ENCODE measurements around the gene ANO9.
"Not testable (repeated sequence)": the region's sequence is repeated elsewhere in the genome, so short reads cannot be mapped to it uniquely, and the experiment has no call there.

ANO9 gene

DNA sequence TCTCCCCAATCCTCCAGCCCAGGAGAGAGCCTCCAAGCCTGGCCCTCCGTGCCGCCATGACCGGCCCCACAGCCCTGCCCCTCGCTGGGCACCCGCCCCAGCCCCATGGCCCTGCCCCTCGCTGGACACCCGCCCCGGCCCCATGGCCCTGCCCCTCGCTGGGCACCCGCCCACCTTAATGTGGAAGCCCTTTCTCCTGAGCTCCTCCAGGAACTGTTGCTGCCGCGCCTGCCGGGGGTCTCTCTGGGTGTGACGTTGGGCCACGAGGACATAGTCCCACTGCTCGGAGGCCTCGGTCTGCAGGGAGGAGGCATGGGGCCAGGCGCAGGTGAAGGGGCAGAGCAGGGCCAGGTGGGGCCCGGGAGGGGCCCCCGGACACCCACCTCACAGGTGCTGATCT lies 8.2 kb downstream of the ANO9 start:
- DNase-seq, result no peak

DNA sequence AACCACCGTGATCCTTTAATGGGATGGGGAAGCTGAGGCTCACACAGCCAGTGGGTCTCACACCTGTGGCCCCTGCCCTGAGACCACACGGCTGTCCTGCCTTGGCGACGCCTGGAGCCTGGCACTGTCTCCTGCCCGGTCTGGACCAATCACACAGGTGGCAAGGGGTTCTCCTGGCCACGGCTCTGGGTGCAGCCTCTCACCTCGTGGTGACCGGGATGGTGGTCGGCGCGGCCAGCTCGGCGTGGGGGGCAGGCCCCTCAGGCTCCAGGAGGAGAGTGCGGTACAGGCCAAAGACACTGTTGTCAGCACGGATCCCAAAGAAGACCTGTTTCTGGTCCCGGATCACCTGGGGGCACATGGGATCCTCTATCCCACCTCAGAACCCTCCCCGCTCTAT lies 8.7 kb downstream of the ANO9 start:
- no peak for DNase-seq

- DNase-seq, result no peak
Observed at GRCh38 chr11:432501-433100, 9.2 kb downstream of the ANO9 start.

DNA sequence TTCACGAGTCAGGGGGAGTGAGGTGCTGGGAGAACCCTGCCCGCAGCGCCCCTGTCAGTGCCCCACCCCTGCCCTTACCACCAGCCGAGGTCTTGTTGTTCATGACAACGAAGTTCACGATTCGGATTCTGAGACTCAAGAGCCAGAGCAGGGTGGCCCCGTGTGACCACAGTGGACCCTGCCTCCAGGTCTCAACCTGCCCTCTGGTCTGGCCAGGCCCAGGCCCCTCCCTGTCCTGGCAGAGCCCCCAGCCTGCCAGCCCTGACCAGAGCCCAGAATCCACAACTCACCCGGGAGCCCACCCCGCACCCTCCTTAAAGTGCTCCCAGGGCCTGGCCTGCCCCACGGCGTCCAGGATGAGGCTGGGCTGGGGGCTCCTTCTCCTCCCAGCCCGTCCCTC lies 9.9 kb downstream of the ANO9 start:
- no peak for DNase-seq

GRCh38 chr11:429931-430456 lies 11.8 kb downstream of the ANO9 start:
- DNase-seq, result no peak

DNA sequence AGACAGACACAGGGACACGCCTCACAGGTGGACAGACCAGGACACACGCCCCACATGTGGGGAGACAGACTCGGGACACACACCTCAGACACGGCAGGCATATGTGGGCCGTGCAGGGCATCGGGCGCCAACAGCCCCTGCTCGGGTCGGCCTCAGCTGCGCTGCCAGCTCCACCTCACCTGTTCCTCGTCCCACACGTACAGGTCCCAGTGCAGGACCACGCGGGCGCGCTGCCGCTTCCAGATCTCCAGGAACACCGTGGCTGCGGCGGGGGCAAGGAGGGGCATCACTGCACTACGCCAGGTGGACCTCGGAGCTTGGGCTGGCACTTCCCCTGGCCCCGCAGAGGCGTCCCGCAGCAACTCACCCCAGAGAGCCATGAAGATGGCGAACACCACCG lies 12.4 kb downstream of the ANO9 start:
- DNase-seq, result no peak

DNA sequence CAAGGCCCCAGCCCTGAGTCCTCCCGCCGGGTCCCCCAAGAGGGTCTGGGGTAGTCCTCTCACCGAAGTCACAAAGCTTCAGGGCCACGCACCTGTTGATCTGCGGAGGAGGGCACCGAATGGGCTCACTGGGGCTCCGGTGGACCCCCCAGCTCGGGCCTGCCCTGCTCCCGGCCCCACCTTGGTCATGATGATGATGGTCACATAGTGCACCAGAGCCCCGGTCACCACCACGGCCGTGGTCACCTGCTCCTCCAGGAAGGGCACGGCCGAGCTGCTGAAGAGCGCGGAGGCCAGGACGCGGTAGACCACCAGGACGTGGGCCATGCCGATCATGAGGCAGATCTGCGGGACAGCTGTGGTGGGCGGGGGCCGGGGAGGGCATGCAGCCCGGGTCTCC lies 13.5 kb downstream of the ANO9 start:
- no peak for DNase-seq

- no peak for DNase-seq
Observed at GRCh38 chr11:426851-427250, 15.0 kb downstream of the ANO9 start.

DNA sequence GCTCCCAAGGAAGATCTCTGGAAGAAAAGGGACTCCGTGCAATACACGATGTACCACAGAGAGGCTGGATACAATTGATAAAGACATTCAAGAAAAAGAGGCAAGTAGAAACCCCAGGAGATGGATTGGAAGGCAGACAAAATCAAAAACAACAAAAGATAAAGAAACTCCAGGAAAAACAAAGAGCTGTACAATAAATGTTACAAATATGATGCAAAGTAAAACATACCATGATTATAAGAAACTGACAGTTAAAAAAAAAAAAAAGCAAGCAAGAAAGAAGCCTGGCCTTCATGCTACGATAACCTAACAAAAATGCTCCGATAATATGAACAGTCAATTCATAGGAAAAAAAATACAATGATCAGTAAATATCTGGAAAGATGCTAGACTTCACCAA lies 16.5 kb downstream of the ANO9 start:
- DNase-seq, result no peak

DNA sequence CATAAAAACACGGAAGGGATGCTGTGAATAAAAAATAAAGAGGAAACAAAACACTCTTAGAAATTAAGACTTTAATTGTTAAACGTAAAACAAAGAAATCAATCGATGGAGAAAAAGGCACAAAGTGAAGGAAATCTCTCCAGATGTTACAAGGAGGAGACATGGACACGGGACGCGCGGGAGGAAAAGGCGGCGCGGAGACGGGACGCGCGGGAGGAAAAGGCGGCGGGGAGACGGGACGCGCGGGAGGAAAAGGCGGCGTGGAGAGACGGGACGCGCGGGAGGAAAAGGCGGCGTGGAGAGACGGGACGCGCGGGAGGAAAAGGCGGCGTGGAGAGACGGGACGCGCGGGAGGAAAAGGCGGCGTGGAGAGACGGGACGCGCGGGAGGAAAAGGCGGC lies 17.0 kb downstream of the ANO9 start:
- DNase-seq, result not testable (repeated sequence)

GRCh38 chr11:424232-424631 lies 17.6 kb downstream of the ANO9 start:
- DNase-seq, result no peak

GRCh38 chr11:422249-422656 lies 19.6 kb downstream of the ANO9 start:
- DNase-seq, result no peak

DNA sequence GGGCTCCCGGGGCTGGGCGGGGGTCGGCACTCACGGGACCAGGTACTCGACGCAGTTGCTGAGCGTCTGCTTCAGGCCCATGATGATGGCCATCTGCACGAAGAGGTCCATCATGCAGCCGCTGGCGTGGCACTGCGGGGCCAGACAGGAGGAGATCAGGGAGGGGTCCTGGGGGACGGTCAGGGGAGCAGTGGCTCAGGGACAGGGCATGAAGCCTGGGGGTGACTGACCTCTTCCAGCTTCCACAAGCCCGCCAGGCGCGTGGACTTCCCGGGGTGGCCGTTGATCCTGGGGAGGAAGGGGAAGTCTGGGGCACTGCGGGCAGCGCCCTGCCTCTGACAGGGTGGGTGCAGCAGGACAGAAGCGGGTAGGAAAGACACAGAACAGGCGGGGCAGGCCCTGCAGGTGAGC lies 20.9 kb downstream of the ANO9 start:
- DNase-seq, result peak; percentile 48

DNA sequence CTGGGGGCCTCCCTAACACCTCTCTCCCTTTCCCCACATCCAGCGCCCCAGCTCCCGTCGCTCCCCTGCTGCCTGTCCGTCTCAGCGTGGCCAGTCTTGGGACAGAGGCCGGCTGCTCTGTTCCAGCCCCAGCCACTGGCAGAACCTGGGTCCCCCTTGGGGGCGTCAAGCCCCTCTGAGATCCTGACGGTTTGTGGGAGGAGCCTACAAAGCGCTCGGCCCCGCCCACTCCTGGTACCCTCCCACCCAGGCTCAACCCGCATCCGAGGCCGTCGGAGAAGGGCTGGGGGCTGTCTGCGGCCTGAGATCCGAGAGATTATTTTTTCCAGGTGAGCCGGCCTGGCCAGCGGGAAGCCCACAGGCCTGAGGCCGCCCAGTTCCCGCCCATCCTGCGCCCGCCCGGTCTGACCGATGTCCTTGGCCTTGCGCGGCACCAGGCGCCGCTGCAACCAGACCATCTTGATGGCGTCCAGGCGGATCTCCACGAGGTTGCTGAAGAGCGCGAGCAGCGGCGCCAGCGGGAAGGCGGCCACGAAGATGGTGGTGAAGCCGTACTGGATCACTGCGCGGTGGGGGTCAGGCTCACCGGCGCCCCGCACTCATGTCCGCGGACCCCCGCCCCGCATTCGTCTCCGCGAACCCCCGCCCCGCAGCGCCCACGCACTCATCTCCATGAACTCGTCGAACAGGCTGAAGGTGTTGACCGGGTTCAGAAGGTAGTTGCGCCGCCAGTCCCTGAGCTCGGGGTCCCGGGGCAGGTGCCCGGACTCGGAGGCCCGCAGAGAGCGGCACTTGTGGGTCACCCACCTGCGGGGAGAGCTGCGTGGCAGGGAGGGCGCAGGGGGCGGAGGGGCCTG lies 21.5 kb downstream of the ANO9 start:
- DNase-seq, result peak; percentile 48

DNA sequence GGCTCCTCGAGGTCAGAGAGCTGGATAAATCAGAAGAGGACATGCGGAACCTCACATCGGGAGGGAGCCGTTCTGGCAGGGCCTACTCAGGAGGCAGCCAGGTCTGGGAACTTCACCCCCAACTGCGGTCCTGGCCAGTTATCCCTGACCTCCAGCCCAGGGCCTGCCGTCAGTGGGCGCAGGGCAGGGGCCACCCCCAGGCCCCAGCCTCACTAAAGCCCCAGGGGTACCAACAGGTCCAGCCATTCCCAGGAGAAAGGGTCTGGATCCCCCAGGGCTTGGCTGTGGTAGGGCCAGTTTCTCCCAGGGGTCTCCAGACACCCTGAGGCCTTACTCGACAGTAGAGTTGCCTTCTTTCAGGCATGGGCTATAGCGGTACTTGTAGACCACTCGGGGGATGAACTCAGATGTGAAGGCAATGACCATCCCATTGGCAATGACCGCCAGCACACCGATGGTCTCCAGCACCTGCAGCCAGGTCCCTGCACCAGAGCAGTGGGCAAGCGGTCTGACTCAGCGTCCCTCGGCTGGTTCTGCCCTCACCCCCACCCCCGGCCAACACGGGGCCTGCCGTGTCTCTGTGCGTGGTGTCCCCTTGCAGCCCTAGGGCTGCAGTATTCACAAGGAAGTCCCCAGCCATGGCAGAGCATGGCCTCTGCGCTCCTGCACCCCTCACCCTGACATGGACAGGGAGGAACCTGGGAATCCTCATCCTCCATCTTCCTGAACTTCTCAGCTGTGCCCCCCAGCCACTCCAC lies 22.4 kb downstream of the ANO9 start:
- DNase-seq, result no peak

- DNase-seq, result no peak
Observed at GRCh38 chr11:418343-419247, 23.2 kb downstream of the ANO9 start.

- no peak for DNase-seq
Observed at GRCh38 chr11:417652-418342, 24.0 kb downstream of the ANO9 start.

DNA sequence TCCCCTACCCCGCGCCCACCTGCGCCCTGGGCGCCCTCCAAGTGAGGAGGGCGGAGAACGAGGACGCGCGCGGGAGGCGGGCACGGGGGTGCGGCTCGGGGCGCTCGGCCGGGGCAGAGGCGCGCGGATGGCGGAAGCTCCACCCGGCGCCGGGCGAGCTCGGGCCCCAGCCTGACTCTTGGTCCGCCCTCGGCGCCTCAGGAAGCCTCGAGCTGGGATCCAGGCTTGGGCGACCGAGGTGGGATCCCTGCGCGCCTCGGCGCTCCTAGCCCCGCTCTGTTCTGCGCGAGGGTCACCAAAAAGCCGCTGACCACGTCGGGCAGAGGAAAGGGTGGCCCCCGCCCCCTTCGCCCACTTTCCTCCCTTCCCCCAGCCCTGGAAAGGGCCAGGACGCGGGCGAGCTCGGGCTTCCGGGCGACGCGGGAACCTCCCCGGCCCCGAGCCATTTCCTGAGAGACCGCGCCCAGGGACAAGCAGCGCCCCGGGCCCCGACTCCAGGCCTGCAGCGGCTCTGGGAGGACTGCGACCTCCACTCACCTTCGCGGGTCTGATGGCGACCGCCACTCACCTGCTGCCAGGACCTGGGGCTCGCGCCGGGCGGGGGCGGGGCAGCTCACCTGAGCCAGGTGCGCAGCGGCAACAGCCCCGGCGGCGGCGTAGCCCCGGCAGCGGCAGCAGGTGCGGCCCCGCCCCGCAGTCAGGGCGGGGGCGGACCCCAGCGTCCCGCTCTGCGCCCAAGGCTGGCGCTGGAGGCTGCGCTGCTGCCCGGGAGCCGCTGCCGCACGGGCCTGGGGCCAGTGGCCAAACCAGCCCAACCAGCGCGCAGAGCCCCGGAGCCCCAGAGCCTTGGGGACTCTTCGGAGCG lies 24.8 kb downstream of the ANO9 start:
- no peak for DNase-seq

GRCh38 chr11:416051-416756 lies 25.6 kb downstream of the ANO9 start:
- DNase-seq, result no peak

DNA sequence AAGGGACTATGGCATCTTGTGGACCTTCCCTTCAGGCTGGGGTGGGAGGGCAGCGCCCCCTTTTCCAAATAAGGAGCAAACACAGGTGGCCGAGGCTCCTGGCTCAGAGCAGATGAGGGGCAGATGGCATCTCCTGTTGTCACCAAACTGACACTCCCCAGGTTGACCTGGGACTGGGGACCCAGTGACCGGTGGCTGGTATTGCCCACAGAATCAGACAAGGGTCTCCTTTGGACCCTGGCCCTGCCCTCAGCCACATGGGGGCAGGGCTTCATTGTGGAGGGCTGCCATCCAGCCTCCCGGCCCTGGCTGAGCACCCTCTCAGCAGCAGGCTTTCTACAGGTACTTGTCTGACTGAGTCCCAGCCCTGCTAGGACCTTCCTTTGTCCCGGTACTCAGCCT lies 26.2 kb downstream of the ANO9 start:
- no peak for DNase-seq
